Hepatocyte (in vitro differentiated cells): Measurements from ENCODE around the gene KCNB1. TPM values are rescaled to one million over a fixed set of nuclear protein-coding genes. Genes with fewer than 3 reads are reported as not detected.

Source experiments
- DNase-seq: peaks from one replicate; pipeline ENCODE4 v3.0.0-alpha.2; 2016; ENCODE audit warnings: low spot score
- H2AFZ ChIP-seq: fragments of 200-600 bp; sonication (generic); 2 replicates; pipeline ENCODE4 v1.6.0; 2016; ENCODE audit warnings: antibody characterized with exemption, mild to moderate bottlenecking
- H3K27ac ChIP-seq: fragments of 200-600 bp; sonication (generic); 2 replicates; pipeline ENCODE4 v1.5.1; 2016; ENCODE audit warnings: mild to moderate bottlenecking
- H3K27me3 ChIP-seq: fragments of 200-600 bp; sonication (generic); 2 replicates; pipeline ENCODE4 v1.6.1; 2016
- H3K36me3 ChIP-seq: fragments of 200-600 bp; sonication (generic); replicated peaks from 2 replicates; pipeline ENCODE4 v1.5.1; 2016; ENCODE audit warnings: low read depth; ENCODE audit not compliant: insufficient read depth
- H3K4me1 ChIP-seq: fragments of 200-600 bp; sonication (generic); 2 replicates; pipeline ENCODE4 v1.5.1; 2016; ENCODE audit warnings: mild to moderate bottlenecking, moderate library complexity; ENCODE audit not compliant: insufficient read depth
- H3K4me2 ChIP-seq: fragments of 200-600 bp; sonication (generic); 2 replicates; pipeline ENCODE4 v1.6.0; 2016
- H3K4me3 ChIP-seq: fragments of 200-600 bp; sonication (generic); 2 replicates; pipeline ENCODE4 v1.5.1; 2016; ENCODE audit warnings: mild to moderate bottlenecking
- H3K79me2 ChIP-seq: fragments of 200-600 bp; sonication (generic); 2 replicates; pipeline ENCODE4 v1.6.0; 2017; ENCODE audit warnings: mild to moderate bottlenecking
- H3K9me2 ChIP-seq: fragments of 200-600 bp; sonication (generic); replicated peaks from 2 replicates; pipeline ENCODE4 v1.6.0; 2017; ENCODE audit warnings: mild to moderate bottlenecking; ENCODE audit not compliant: insufficient read depth
- H3K9me3 ChIP-seq: fragments of 200-600 bp; sonication (generic); 2 replicates; pipeline ENCODE4 v1.5.1; 2016; ENCODE audit warnings: low read depth, mild to moderate bottlenecking
- H4K20me1 ChIP-seq: fragments of 200-600 bp; sonication (generic); 2 replicates; pipeline ENCODE4 v1.6.0; 2016; ENCODE audit warnings: mild to moderate bottlenecking; ENCODE audit not compliant: insufficient read depth, poor library complexity, severe bottlenecking
- EZH2 ChIP-seq: fragments of 200-600 bp; sonication (generic); IDR thresholded peaks from 2 replicates; pipeline ENCODE4 v1.6.1; 2016; ENCODE audit warnings: antibody characterized with exemption, mild to moderate bottlenecking, borderline replicate concordance
- EZH2phosphoT487 ChIP-seq: fragments of 200-600 bp; sonication (generic); IDR thresholded peaks from one replicate; pipeline ENCODE4 v1.6.1; 2018; ENCODE audit warnings: antibody characterized with exemption, mild to moderate bottlenecking, low read depth, moderate library complexity; ENCODE audit not compliant: unreplicated experiment, severe bottlenecking
- WGBS: methylation state at CpG from one replicate; pipeline ENCODE4 v1.1.6; 2016; ENCODE audit warnings: low lambda C conversion rate; ENCODE audit errors: missing lambda C conversion rate; 5-methylcytosine and 5-hydroxymethylcytosine counted together
- polyA plus RNA-seq: library from polyadenylated mRNA; unstranded; fragments of >200 nt; fragmentation: Nextera tagmentation; extraction: Ambion mirVana; gene quantifications from 2 replicates; pipeline ENCODE4 v1.2.1, GENCODE V29; 2016
- total RNA-seq: library from RNA; depleted of rRNA; stranded (reverse); fragments of >200 nt; gene quantifications from 2 replicates; pipeline ENCODE4 v1.2.3, GENCODE V29; 2014
- TF ChIP-seq, protein P1 (sequence below): fragments of 200-600 bp; sonication (generic); IDR thresholded peaks from 2 replicates; pipeline ENCODE4 v1.5.1; 2016; ENCODE audit warnings: antibody characterized with exemption, mild to moderate bottlenecking; ENCODE audit not compliant: poor library complexity

Gene KCNB1
- total and polyA plus RNA-seq, 2 experiments from 2014 or later, result 0.37 to 1.5 TPM

DNA sequence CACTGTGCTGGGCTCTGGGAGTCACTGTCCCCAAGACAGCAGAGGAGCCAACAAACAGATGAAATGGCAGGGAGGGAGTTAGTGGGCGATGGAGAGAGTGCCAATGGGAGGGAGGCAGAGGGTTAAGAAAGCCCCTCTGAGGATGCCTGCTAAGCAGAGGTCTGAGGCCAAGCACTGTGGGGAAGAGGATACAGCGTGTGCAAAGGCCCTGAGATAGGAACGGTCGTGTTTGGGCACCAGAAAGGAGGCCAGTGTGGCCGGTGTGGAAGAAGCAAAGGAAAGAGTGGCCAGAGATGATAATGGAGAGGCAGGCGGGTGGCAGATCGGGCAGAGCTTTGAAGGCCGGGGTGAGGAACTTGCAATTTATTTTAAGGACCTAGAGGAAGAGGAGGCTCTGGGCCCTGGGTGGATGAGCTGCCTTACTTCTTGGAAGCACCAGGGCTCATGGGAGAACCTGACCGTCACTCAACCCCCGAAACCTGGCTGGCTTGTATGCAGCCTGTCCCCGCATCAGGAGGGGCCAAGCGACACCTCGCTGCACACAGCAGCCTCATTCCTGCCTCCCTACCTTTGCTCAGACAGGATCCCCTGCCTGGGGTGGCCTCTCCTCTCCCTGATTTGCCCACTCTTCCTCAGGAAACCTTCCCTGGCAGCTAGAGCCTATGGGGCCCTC, 73.0 kb downstream of the KCNB1 start:
- no peak for DNase-seq
- no peaks in the 10 kb centered on the region for H4K20me1 ChIP-seq
- H2AFZ ChIP-seq, result no peak overlapping the region
- H3K4me2 ChIP-seq, result no peak overlapping the region
- TF ChIP-seq EZH2phosphoT487 (no peak), EZH2 (no peak)
- no peaks in the 10 kb centered on the region for H3K79me2 ChIP-seq
- H3K9me2 ChIP-seq, result no peaks in the 10 kb centered on the region
- H3K9me3 ChIP-seq, result no peaks in the 10 kb centered on the region
- no peak overlapping the region for H3K4me3 ChIP-seq
- no peaks in the 10 kb centered on the region for H3K27me3 ChIP-seq
- H3K27ac ChIP-seq, result no peak overlapping the region
- 96% methylated on average over 13 of the region's 13 CpGs for WGBS
- no peaks in the 10 kb centered on the region for H3K36me3 ChIP-seq
- H3K4me1 ChIP-seq, result no peaks in the 10 kb centered on the region

DNA sequence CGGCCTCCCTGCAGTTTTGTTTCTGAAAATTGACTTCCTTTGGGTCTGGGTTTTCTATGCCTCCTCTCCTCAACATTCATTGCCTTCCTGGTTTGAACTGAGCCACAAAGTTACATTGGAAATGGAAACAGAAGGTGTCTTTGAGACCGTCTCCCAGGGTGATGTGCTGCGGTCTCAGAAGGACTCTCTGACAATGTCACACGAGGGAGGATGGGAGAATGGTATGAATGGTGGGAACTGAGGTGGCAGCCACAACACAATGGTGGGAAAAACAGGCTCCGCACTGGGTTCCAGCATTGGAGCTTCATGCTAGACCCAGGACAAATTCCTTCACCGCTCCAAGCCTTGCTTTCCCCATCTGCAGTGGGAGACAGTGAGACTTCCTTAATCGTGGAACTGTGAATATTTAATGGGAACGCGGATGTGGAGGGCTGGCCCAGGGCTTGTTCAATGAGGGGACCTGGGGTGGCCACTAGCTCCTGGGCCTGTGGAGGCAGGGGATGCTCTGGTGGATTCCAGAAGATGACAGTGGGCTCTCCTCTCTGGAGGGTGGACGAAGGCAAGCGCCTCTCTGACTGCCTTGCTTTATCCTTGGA, 73.9 kb downstream of the KCNB1 start:
- no peak overlapping the region for H3K27ac ChIP-seq
- WGBS, result 93% methylated on average over 11 of the region's 11 CpGs
- H4K20me1 ChIP-seq, result no peaks in the 10 kb centered on the region
- no peaks in the 10 kb centered on the region for H3K36me3 ChIP-seq
- no peaks in the 10 kb centered on the region for H3K79me2 ChIP-seq
- DNase-seq, result no peak
- no peaks in the 10 kb centered on the region for H3K27me3 ChIP-seq
- H3K4me2 ChIP-seq, result no peak overlapping the region
- no peak overlapping the region for H2AFZ ChIP-seq
- no peaks in the 10 kb centered on the region for H3K9me3 ChIP-seq
- H3K4me3 ChIP-seq, result no peak overlapping the region
- TF ChIP-seq, protein P1, sequence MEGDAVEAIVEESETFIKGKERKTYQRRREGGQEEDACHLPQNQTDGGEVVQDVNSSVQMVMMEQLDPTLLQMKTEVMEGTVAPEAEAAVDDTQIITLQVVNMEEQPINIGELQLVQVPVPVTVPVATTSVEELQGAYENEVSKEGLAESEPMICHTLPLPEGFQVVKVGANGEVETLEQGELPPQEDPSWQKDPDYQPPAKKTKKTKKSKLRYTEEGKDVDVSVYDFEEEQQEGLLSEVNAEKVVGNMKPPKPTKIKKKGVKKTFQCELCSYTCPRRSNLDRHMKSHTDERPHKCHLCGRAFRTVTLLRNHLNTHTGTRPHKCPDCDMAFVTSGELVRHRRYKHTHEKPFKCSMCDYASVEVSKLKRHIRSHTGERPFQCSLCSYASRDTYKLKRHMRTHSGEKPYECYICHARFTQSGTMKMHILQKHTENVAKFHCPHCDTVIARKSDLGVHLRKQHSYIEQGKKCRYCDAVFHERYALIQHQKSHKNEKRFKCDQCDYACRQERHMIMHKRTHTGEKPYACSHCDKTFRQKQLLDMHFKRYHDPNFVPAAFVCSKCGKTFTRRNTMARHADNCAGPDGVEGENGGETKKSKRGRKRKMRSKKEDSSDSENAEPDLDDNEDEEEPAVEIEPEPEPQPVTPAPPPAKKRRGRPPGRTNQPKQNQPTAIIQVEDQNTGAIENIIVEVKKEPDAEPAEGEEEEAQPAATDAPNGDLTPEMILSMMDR, result no peak
- TF ChIP-seq EZH2phosphoT487, result no peak
- no peak for TF ChIP-seq EZH2
- no peaks in the 10 kb centered on the region for H3K9me2 ChIP-seq
- H3K4me1 ChIP-seq, result no peaks in the 10 kb centered on the region

DNA sequence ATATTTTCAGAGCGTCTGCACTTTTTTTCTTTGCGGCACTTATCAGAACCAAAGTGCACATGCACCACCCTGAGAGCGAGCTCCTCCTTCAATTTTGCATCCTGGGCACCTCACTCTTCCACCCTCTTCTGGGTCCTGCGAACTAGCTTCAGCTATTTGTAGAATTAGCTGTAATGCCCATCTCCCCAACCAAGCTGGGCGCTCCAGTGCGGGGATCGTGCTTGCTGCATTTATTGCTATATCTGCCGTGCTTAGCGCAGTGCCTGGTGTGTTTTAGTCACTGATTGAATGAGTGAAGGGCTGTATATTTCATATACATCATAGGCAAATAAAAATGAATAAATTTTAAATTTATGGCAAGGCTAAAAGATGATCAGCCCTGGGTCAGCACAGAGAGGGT, 75.8 kb downstream of the KCNB1 start:
- TF ChIP-seq, protein P1, result no peak
- TF ChIP-seq EZH2 (no peak), EZH2phosphoT487 (no peak)
- no peaks in the 10 kb centered on the region for H3K9me2 ChIP-seq
- no peak overlapping the region for H2AFZ ChIP-seq
- H3K9me3 ChIP-seq, result no peaks in the 10 kb centered on the region
- no peaks in the 10 kb centered on the region for H3K36me3 ChIP-seq
- H3K4me3 ChIP-seq, result no peak overlapping the region
- no peaks in the 10 kb centered on the region for H3K4me1 ChIP-seq
- DNase-seq, result no peak
- no peak overlapping the region for H3K4me2 ChIP-seq
- H3K27me3 ChIP-seq, result no peaks in the 10 kb centered on the region
- no peaks in the 10 kb centered on the region for H3K79me2 ChIP-seq
- H4K20me1 ChIP-seq, result no peaks in the 10 kb centered on the region
- 82% methylated on average over 9 of the region's 9 CpGs for WGBS
- H3K27ac ChIP-seq, result no peak overlapping the region

DNA sequence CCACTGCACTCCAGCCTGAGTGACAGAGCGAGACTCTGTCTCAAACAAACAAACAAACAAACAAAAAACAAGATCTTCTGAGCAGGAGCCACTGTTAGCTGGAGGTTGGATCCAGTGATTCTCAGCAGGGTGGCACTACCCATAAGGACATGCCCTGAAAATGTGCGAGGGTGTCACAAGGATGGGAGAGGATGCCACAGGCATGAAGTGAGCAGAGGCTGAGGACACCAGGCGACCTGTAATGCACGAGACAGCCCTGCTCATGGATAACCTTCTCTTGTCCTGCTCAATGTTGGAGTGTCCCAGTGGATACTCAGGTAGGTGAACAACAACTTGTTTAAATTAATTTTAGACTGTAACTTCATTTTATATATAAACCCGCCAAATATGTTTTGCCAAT, 76.8 kb downstream of the KCNB1 start:
- TF ChIP-seq EZH2phosphoT487 (no peak), EZH2 (no peak)
- TF ChIP-seq, protein P1, result no peak
- Histone ChIP-seq H4K20me1 (no peaks in the 10 kb centered on the region), H2AFZ (no peak overlapping the region), H3K9me3 (no peaks in the 10 kb centered on the region), H3K4me1 (no peaks in the 10 kb centered on the region), H3K27ac (no peak overlapping the region), H3K9me2 (no peaks in the 10 kb centered on the region), H3K4me2 (no peak overlapping the region), H3K27me3 (no peaks in the 10 kb centered on the region), H3K79me2 (no peaks in the 10 kb centered on the region), H3K36me3 (no peaks in the 10 kb centered on the region), H3K4me3 (no peak overlapping the region)
- WGBS, result 92% methylated on average over 5 of the region's 5 CpGs
- DNase-seq, result no peak
